ENCODE results near the gene SLC26A1. TPM values are rescaled to one million over a fixed set of nuclear protein-coding genes. Genes with fewer than 3 reads are reported as not detected.

Gene SLC26A1
- total RNA-seq, 1 experiment from 2014 or later = 0.09 TPM

- Histone ChIP-seq H2BK12ac (ENCODE audit: insufficient read length, low read depth, low read length) (no peak overlapping the region), H3K27ac (ENCODE audit: insufficient read length, low read depth, low read length) (no peak overlapping the region), H3T11ph (ENCODE audit: low read length) (no peak overlapping the region), H3K9ac (ENCODE audit: extremely low read depth, insufficient read length, low read length) (no peak overlapping the region), H2BK120ac (ENCODE audit: low read depth, low read length, poor library complexity, severe bottlenecking) (no peak overlapping the region), H2AK5ac (ENCODE audit: insufficient read length, low read length) (no peak overlapping the region), H3K9me3 (ENCODE audit: control insufficient read depth, low read depth, low read length) (no peaks in the 10 kb centered on the region), H2AFZ (ENCODE audit: low read length) (no peak overlapping the region), H3K56ac (ENCODE audit: insufficient read length, low read depth, low read length) (no peak overlapping the region), H3K18ac (ENCODE audit: insufficient read length, low read depth, low read length) (no peak overlapping the region), H3K79me2 (ENCODE audit: insufficient read depth, low read length) (no peaks in the 10 kb centered on the region), H3K23ac (ENCODE audit: insufficient read length, low read depth, low read length) (no peak overlapping the region), H3K23me2 (ENCODE audit: insufficient read length, low read depth, low read length, poor library complexity, severe bottlenecking) (peaks cover 4% of the 10 kb centered on the region), H3K14ac (ENCODE audit: insufficient read depth, low read length) (no peak overlapping the region), H4K5ac (ENCODE audit: insufficient read length, low read depth, low read length) (no peak overlapping the region), H2BK5ac (ENCODE audit: insufficient read length, low read length) (no peak overlapping the region), H3K79me1 (ENCODE audit: insufficient read depth, low read depth, low read length, poor library complexity, severe bottlenecking) (no peaks in the 10 kb centered on the region), H4K91ac (ENCODE audit: insufficient read length, low read depth, low read length) (no peak overlapping the region), H2BK20ac (ENCODE audit: low read depth, low read length, poor library complexity, severe bottlenecking) (no peak overlapping the region), H3K4me2 (ENCODE audit: insufficient read depth, insufficient read length, low read length) (no peak overlapping the region), H4K8ac (replicated peaks; ENCODE audit: insufficient read length, low read depth, low read length) (no peak overlapping the region), H3K4me1 (ENCODE audit: insufficient read depth, low read length) (no peaks in the 10 kb centered on the region; the same call in 1 of the 2 replicates), H3K27me3 (ENCODE audit: insufficient read depth, low read length) (no peaks in the 10 kb centered on the region; the same call in 1 of the 2 replicates), H3K4ac (ENCODE audit: low read depth, low read length) (no peak overlapping the region), H2BK15ac (ENCODE audit: low read depth, low read length) (no peak overlapping the region), H4K20me1 (ENCODE audit: control insufficient read depth, insufficient read depth, insufficient read length) (no peaks in the 10 kb centered on the region)
- peaks cover 18% of the 10 kb centered on the region for H3K27me3 Mint-ChIP-seq (ENCODE audit: low read depth)
- peaks cover 0 to 2% (median 0%) of the 10 kb centered on the region in 3 experiments; a peak in 2 of 7 replicates for H3K36me3 Mint-ChIP-seq (ENCODE audit: insufficient read depth in 1 of 3, low read depth in 3 of 3)
- 100% methylated on average over 5 of the region's 17 CpGs for WGBS (ENCODE audit: extremely low coverage, insufficient read length, low lambda C conversion rate)
- DNase-seq = no peak
- H3K27ac Mint-ChIP-seq = no peak overlapping the region
- no peaks in the 10 kb centered on the region; a peak in 3 of 5 replicates for H3K9me3 Mint-ChIP-seq
- H3K4me3 Mint-ChIP-seq = no peak overlapping the region
- TF ChIP-seq CTCF (conservative IDR thresholded peaks at IDR 0.05) = no peak
- peaks cover 6 to 24% of the 10 kb centered on the region in 2 experiments for H3K4me1 Mint-ChIP-seq
Observed at GRCh38 chr4:1042352-1043055, 49.3 kb upstream of the SLC26A1 start.

Data from H9 (cell line).